WTC11 (cell line): Measurements from ENCODE around the gene CLK2. TPM values are rescaled to one million over a fixed set of nuclear protein-coding genes. Genes with fewer than 3 reads are reported as not detected.
A peak's percentile ranks its signal among the peaks of the same experiment; 100 is the strongest.

Experiments used
- ATAC-seq: fragments of 200-7000 bp; cut with Tn5 transposase; 2 replicates; pipeline ENCODE4 v1.10.0; 2021; ENCODE audit warnings: mild to moderate bottlenecking, moderate library complexity
- CTCF ChIA-PET: fragments of 300-600 bp; sonication (Branson Sonifier 250); formaldehyde crosslinking; loops from one replicate; lab custom pipeline; 2021; ENCODE audit warnings: antibody characterized with exemption; lab: Charles Lee
- POLR2A ChIA-PET: fragments of 350-600 bp; sonication (Branson Sonifier 250); formaldehyde crosslinking; loops from one replicate; lab custom pipeline; 2021; ENCODE audit warnings: antibody characterized with exemption; lab: Charles Lee
- DNase-seq: peaks from one replicate; pipeline ENCODE4 v3.0.0; 2021; ENCODE audit warnings: low spot score
- H3K27ac Mint-ChIP-seq: 2 replicates; pipeline ENCODE4 v1.8.0; 2021; ENCODE audit warnings: mixed read lengths
- H3K27me3 Mint-ChIP-seq: 2 replicates; pipeline ENCODE4 v1.8.0; 2021; ENCODE audit warnings: low read depth, mild to moderate bottlenecking, moderate library complexity, mixed read lengths
- H3K36me3 Mint-ChIP-seq: 2 replicates; pipeline ENCODE4 v1.8.0; 2021; ENCODE audit warnings: mixed read lengths
- H3K4me1 Mint-ChIP-seq: 2 replicates; pipeline ENCODE4 v1.8.0; 2022; ENCODE audit warnings: mixed read lengths
- H3K4me3 Mint-ChIP-seq: 2 replicates; pipeline ENCODE4 v1.8.0; 2021; ENCODE audit warnings: mild to moderate bottlenecking, moderate library complexity, mixed read lengths
- H3K9me3 Mint-ChIP-seq: 2 replicates; pipeline ENCODE4 v1.8.0; 2021; ENCODE audit warnings: mixed read lengths
- E2F4 ChIP-seq: sonication (generic); formaldehyde crosslinking; IDR thresholded peaks from 2 replicates; pipeline ENCODE4 v1.8.1; 2022; ENCODE audit warnings: low read depth, mild to moderate bottlenecking, moderate library complexity, missing genetic modification reagents, borderline replicate concordance
- FOXK1 ChIP-seq: sonication (generic); formaldehyde crosslinking; IDR thresholded peaks from 2 replicates; pipeline ENCODE4 v1.8.0; 2022; ENCODE audit warnings: mild to moderate bottlenecking, moderate library complexity, missing genetic modification reagents
- HMGA2 ChIP-seq: fragments of 250-450 bp; sonication (Bioruptor Pico); IDR thresholded peaks from 2 replicates; pipeline ENCODE4 v1.4.0; 2021; ENCODE audit warnings: mild to moderate bottlenecking, moderate library complexity
- HMGXB4 ChIP-seq: sonication (generic); formaldehyde crosslinking; IDR thresholded peaks from 2 replicates; pipeline ENCODE4 v1.8.1; 2023; ENCODE audit warnings: mild to moderate bottlenecking, moderate library complexity, missing genetic modification reagents
- IRF2 ChIP-seq: sonication (generic); formaldehyde crosslinking; IDR thresholded peaks from 2 replicates; pipeline ENCODE4 v1.8.0; 2022; ENCODE audit warnings: low read depth, missing genetic modification reagents, borderline replicate concordance
- NFATC4 ChIP-seq: fragments of 250-450 bp; sonication (Bioruptor Pico); IDR thresholded peaks from 2 replicates; pipeline ENCODE4 v1.9.0; 2021; ENCODE audit warnings: mild to moderate bottlenecking
- TEAD1 ChIP-seq: sonication (generic); formaldehyde crosslinking; IDR thresholded peaks from 2 replicates; pipeline ENCODE4 v1.8.0; 2022; ENCODE audit warnings: mild to moderate bottlenecking, missing genetic modification reagents
- TP53 ChIP-seq: sonication (generic); formaldehyde crosslinking; IDR thresholded peaks from 2 replicates; pipeline ENCODE4 v1.8.1; 2023; ENCODE audit warnings: mild to moderate bottlenecking, missing genetic modification reagents
- ZNF423 ChIP-seq: fragments of 250-450 bp; sonication (Bioruptor Pico); IDR thresholded peaks from 2 replicates; pipeline ENCODE4 v2.1.2; 2022; ENCODE audit warnings: mild to moderate bottlenecking, moderate library complexity
- total RNA-seq: library from RNA; stranded (reverse); gene quantifications from 3 replicates; pipeline ENCODE4 v1.2.3, GENCODE V29; 2021
- TF ChIP-seq, protein P1 (sequence below): sonication (generic); formaldehyde crosslinking; IDR thresholded peaks from 2 replicates; pipeline ENCODE4 v1.8.0; 2023; ENCODE audit warnings: missing genetic modification reagents, mild to moderate bottlenecking, borderline replicate concordance
- TF ChIP-seq, protein P2 (sequence below): sonication (generic); formaldehyde crosslinking; IDR thresholded peaks from 2 replicates; pipeline ENCODE4 v1.8.1; 2022; ENCODE audit warnings: missing genetic modification reagents, borderline replicate concordance
- TF ChIP-seq, protein P3 (sequence below): fragments of 250-450 bp; sonication (Bioruptor Pico); IDR thresholded peaks from 2 replicates; pipeline ENCODE4 v1.9.0; 2021; ENCODE audit warnings: moderate library complexity, mild to moderate bottlenecking, inconsistent platforms, borderline replicate concordance
- TF ChIP-seq, protein P4 (sequence below): sonication (generic); formaldehyde crosslinking; conservative IDR thresholded peaks from 2 replicates; pipeline ENCODE4 v1.8.1; 2023; ENCODE audit warnings: mild to moderate bottlenecking, low read depth, missing genetic modification reagents, moderate library complexity

Gene CLK2
- total RNA-seq, 1 experiment from 2014 or later = 74.4 TPM

DNA sequence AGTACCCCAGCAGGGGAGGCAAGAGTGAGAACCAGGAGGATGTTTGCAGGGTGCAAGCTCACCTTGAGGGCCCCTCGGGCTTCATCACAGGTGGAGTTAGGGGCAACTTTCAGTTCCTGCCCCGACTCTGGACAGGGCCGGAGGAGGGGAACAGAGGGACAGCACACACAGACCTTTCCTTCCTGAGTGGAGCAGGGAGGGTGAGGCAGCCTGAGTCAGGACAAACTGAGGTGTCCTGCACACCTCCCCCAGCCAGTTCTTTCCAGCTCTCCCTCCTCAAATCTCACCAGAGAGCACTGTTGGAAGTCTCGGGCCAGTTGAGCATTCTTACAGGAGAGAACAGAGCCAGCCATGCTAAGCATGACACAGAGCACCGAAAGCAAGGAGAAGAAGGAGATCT is 19.5 kb downstream of the CLK2 start (continued):
- TF ChIP-seq FOXK1 = no peak
- TF ChIP-seq, protein P1, sequence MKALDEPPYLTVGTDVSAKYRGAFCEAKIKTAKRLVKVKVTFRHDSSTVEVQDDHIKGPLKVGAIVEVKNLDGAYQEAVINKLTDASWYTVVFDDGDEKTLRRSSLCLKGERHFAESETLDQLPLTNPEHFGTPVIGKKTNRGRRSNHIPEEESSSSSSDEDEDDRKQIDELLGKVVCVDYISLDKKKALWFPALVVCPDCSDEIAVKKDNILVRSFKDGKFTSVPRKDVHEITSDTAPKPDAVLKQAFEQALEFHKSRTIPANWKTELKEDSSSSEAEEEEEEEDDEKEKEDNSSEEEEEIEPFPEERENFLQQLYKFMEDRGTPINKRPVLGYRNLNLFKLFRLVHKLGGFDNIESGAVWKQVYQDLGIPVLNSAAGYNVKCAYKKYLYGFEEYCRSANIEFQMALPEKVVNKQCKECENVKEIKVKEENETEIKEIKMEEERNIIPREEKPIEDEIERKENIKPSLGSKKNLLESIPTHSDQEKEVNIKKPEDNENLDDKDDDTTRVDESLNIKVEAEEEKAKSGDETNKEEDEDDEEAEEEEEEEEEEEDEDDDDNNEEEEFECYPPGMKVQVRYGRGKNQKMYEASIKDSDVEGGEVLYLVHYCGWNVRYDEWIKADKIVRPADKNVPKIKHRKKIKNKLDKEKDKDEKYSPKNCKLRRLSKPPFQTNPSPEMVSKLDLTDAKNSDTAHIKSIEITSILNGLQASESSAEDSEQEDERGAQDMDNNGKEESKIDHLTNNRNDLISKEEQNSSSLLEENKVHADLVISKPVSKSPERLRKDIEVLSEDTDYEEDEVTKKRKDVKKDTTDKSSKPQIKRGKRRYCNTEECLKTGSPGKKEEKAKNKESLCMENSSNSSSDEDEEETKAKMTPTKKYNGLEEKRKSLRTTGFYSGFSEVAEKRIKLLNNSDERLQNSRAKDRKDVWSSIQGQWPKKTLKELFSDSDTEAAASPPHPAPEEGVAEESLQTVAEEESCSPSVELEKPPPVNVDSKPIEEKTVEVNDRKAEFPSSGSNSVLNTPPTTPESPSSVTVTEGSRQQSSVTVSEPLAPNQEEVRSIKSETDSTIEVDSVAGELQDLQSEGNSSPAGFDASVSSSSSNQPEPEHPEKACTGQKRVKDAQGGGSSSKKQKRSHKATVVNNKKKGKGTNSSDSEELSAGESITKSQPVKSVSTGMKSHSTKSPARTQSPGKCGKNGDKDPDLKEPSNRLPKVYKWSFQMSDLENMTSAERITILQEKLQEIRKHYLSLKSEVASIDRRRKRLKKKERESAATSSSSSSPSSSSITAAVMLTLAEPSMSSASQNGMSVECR (CRISPR knock-in tag) = no peak
- TF ChIP-seq, protein P2, sequence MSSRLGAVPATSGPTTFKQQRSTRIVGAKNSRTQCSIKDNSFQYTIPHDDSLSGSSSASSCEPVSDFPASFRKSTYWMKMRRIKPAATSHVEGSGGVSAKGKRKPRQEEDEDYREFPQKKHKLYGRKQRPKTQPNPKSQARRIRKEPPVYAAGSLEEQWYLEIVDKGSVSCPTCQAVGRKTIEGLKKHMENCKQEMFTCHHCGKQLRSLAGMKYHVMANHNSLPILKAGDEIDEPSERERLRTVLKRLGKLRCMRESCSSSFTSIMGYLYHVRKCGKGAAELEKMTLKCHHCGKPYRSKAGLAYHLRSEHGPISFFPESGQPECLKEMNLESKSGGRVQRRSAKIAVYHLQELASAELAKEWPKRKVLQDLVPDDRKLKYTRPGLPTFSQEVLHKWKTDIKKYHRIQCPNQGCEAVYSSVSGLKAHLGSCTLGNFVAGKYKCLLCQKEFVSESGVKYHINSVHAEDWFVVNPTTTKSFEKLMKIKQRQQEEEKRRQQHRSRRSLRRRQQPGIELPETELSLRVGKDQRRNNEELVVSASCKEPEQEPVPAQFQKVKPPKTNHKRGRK = no peak

GRCh38 chr1:155253208-155253607 is 20.1 kb downstream of the CLK2 start:
- no peaks in the 10 kb centered on the region for H3K27me3 Mint-ChIP-seq
- TF ChIP-seq, protein P3, sequence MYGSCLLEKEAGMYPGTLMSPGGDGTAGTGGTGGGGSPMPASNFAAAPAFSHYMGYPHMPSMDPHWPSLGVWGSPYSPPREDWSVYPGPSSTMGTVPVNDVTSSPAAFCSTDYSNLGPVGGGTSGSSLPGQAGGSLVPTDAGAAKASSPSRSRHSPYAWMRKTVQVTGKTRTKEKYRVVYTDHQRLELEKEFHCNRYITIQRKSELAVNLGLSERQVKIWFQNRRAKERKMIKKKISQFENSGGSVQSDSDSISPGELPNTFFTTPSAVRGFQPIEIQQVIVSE (CRISPR knock-in tag) = no peak
- no peak for TF ChIP-seq TP53 (CRISPR knock-in tag)
- TF ChIP-seq, protein P4, sequence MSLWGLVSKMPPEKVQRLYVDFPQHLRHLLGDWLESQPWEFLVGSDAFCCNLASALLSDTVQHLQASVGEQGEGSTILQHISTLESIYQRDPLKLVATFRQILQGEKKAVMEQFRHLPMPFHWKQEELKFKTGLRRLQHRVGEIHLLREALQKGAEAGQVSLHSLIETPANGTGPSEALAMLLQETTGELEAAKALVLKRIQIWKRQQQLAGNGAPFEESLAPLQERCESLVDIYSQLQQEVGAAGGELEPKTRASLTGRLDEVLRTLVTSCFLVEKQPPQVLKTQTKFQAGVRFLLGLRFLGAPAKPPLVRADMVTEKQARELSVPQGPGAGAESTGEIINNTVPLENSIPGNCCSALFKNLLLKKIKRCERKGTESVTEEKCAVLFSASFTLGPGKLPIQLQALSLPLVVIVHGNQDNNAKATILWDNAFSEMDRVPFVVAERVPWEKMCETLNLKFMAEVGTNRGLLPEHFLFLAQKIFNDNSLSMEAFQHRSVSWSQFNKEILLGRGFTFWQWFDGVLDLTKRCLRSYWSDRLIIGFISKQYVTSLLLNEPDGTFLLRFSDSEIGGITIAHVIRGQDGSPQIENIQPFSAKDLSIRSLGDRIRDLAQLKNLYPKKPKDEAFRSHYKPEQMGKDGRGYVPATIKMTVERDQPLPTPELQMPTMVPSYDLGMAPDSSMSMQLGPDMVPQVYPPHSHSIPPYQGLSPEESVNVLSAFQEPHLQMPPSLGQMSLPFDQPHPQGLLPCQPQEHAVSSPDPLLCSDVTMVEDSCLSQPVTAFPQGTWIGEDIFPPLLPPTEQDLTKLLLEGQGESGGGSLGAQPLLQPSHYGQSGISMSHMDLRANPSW (CRISPR knock-in tag) = no peak
- DNase-seq (no peak), ATAC-seq (no peak)
- H3K27ac Mint-ChIP-seq = no peak overlapping the region; the same call in 1 of the 2 replicates
- peak overlapping the region; percentile 80 for H3K4me3 Mint-ChIP-seq
- ChIA-PET POLR2A (interaction anchor here (1.2 kb wide), 1 partner anchor 20 kb away, joined by 3 read pairs; the partner anchor contains the start of gene CLK2), CTCF (interaction anchor here (0.8 to 4.8 kb wide), 5 partner anchors 8 to 71 kb away, joined by 3 to 204 read pairs (median 70); partner anchors contain the start of genes CLK2, RUSC1 and SCAMP3)
- H3K36me3 Mint-ChIP-seq = peaks cover 12% of the 10 kb centered on the region
- H3K4me1 Mint-ChIP-seq = peaks cover 23% of the 10 kb centered on the region
- H3K9me3 Mint-ChIP-seq = no peaks in the 10 kb centered on the region

DNA sequence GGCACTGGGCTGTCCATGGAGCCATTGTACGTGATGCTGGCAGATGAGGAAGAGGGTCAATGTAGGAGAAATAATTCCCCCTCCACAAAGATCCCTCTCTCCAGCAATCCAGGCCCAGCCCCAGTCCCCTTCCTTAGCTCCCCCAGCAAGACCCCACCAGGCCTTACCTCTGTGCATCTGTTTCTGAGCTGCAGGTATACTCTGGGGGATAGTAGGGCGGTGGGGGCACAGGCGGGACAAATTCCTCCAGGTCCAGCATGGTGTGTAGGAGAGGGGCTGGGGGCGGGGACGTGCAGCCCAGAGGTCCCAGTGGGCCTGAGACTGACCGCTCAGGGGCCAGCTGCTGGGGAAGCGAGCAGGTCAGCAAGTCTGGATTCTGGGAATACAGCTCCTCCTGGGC is 21.7 kb downstream of the CLK2 start:
- Mint-ChIP-seq H3K4me1 (peaks cover 23% of the 10 kb centered on the region), H3K27ac (no peak overlapping the region)
- POLR2A ChIA-PET = interaction anchor here (0.6 to 1.7 kb wide), 4 partner anchors 9 to 69 kb away, joined by 3 to 6 read pairs (median 4); partner anchors contain the start of gene RUSC1

GRCh38 chr1:155250633-155251449 is 22.5 kb downstream of the CLK2 start:
- POLR2A ChIA-PET = interaction anchor here (1.0 to 1.7 kb wide), 6 partner anchors 10 to 67 kb away, joined by 3 to 6 read pairs (median 4); partner anchors contain the start of gene CLK2
- peak overlapping the region; percentile 58 for H3K4me3 Mint-ChIP-seq
- DNase-seq (peak; percentile 99), ATAC-seq (peak; percentile 87)
- CTCF ChIA-PET = interaction anchor here (0.5 to 4.8 kb wide), 63 partner anchors 9 to 1484 kb away, joined by 3 to 204 read pairs (median 6); partner anchors contain the start of genes CLK2, FDPS, HCN3 and KRTCAP2
- H3K27me3 Mint-ChIP-seq = peaks cover 16% of the 10 kb centered on the region
- H3K36me3 Mint-ChIP-seq = peaks cover 17% of the 10 kb centered on the region
- peak overlapping the region; percentile 89 for H3K27ac Mint-ChIP-seq
- peaks cover 24% of the 10 kb centered on the region for H3K4me1 Mint-ChIP-seq
- no peaks in the 10 kb centered on the region for H3K9me3 Mint-ChIP-seq
- TF ChIP-seq NFATC4 (CRISPR knock-in tag) (no peak), HMGXB4 (CRISPR knock-in tag) (peak; percentile 95), HMGA2 (CRISPR knock-in tag) (no peak), E2F4 (no peak), TEAD1 (CRISPR knock-in tag) (peak; percentile 50; the same call in 1 of the 2 replicates), IRF2 (CRISPR knock-in tag) (no peak)

More for the DNA sequence above, 21.7 kb downstream of the CLK2 start:
- peaks cover 13% of the 10 kb centered on the region for H3K36me3 Mint-ChIP-seq
- DNase-seq (no peak), ATAC-seq (no peak)
- H3K9me3 Mint-ChIP-seq = no peaks in the 10 kb centered on the region
- H3K27me3 Mint-ChIP-seq = peaks cover 9% of the 10 kb centered on the region
- no peak overlapping the region for H3K4me3 Mint-ChIP-seq
- TF ChIP-seq ZNF423 (CRISPR knock-in tag) = no peak
- CTCF ChIA-PET = interaction anchor here (1.0 to 4.8 kb wide), 28 partner anchors 9 to 478 kb away, joined by 3 to 204 read pairs (median 15); partner anchors contain the start of genes CLK2, FDPS, HCN3 and KRTCAP2
